GM21825 (cell line): ENCODE data around the gene COQ6.
"Not testable (repeated sequence)": the region's sequence is repeated elsewhere in the genome, so short reads cannot be mapped to it uniquely, and the experiment has no call there.

ENCODE experiments used
- ATAC-seq: cut with Tn5 transposase; IDR thresholded peaks from one replicate; pipeline ENCODE4 v1.9.1; 2021; ENCODE audit warnings: mild to moderate bottlenecking, moderate library complexity; ENCODE audit not compliant: unreplicated experiment

The COQ6 gene

GRCh38 chr14:73949752-73950734, at the start of gene COQ6, which contains the start of gene FAM161B:
TSS of gene COQ6 (plus strand) at chr14:73950302. CDS start at chr14:73950333, 31 bp downstream.
TSS of gene FAM161B (minus strand) at chr14:73950094. CDS start at chr14:73950026, 68 bp downstream.
- ATAC-seq, result peak; percentile 87

- ATAC-seq, result no peak
Measured at GRCh38 chr14:73903028-73903427, 47.1 kb upstream of the COQ6 start.

DNA sequence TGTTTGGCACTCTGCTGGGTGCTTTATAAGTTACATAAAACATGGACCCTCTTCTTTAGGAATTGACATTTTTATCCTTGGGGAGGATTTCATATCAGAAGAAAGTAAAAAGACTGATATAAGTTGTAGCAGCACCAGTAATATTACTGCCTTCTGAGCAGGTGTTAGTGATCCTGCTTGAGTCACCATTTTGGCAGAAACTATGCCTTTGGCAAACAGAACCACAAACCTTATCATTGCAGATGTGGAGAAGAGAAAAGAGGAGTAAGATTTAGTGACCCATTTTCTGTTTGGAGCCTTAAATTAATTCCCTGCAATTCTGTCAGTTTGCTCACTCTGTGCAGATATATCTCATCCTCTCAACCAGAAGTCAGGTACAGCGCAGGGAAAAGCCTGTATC, 40.4 kb upstream of the COQ6 start:
- ATAC-seq, result no peak

DNA sequence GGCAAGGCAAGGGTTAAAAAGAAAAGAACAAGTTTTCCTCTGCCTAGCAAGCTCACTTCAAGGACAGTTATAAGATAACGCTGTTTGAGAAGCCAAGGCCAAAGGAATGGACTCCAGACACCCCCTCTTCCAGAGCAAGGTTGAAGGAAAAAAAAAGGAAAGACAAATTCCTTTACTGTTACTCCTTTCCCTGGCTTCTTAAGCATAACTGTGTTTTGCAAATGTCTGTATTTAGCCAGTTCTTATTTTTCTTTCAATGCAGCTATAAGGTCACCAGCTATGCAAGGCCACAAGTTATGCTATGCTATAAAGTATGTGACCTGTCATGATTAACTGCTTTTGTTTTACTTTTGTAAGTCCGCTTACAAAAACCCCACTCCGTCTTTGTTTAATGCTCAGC, 36.8 kb upstream of the COQ6 start:
- no peak for ATAC-seq

DNA sequence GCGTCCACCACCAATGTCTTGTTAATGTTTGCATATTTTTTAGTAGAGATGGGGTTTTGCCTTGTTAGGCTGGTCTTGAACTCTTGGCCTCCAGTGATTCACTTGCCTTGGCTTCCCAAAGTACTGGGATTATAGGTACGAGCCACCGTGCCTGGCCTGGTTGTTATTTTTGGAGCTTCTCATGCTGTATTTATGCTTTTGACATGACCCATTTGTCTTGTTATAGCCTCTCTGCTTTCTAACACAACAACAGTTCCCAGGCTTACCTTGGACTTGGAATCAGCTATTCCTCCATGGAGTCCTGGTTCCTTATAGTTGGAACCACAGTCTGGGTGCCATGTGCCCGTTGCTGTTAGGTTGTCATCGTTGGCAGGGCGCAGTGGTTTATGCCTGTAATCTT, 33.8 kb upstream of the COQ6 start:
- ATAC-seq, result no peak

DNA sequence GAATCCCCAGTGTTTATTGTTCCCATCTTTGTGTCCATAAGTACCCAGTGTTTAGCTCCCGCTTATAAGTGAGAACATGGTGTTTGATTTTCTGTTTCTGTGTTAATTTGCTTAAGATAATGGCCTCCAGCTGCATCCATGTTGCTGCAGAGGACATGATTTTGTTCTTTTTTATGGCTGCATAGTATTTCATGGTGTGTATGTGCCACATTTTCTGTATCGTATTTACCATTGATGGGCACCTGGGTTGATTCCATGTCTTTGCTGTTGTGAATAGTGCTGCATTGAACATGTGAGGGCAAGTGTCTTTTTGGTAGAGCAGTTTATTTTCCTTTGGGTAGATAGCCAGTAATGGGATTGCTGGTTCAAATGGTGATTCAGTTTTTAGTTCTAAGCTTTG, 30.6 kb upstream of the COQ6 start:
- not testable (repeated sequence) for ATAC-seq

- no peak for ATAC-seq
Measured at GRCh38 chr14:73924337-73924736, 25.8 kb upstream of the COQ6 start.

DNA sequence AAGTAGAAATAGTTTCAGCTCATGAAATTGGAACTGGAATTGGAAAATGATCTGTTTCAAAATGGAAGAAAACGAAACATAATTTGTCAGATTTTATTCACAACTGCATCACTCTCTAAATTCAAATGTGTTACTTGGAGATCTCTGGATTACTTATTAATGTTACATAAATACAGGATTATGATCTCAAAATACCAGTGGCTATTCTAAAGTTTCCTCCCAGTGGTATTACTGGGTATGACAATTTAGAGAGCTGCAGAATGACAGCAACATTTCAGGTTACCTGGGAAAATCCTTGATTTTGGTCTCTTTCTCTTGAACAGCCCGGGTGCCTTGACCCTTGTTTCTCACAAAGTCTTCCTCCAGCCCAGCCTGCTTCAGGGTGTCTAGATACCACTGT, 14.4 kb upstream of the COQ6 start:
- ATAC-seq, result no peak

- ATAC-seq, result no peak
Measured at GRCh38 chr14:73936548-73936947, 13.6 kb upstream of the COQ6 start.

- no peak for ATAC-seq
Measured at GRCh38 chr14:73937012-73937411, 13.1 kb upstream of the COQ6 start.

DNA sequence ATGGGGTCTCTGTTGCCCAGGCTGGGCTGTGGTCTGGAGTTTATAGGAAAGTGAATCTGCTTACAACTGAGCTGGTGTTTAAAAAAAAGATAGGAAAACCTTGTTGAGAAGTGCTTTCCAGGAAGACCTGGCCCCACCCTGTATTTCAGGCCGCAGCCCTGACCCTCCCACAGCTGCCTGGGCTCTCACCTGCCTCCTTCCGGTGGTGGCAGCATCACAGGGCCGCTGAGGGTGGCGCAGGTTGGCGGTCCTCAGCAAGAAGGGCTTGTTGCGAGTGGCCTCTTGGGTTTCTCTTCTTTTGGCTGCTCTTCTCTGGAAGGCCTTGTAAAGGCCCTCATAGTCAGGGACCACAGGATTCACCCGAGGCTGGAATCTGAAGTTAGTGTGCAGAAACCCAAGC, 7.9 kb upstream of the COQ6 start:
- ATAC-seq, result no peak

DNA sequence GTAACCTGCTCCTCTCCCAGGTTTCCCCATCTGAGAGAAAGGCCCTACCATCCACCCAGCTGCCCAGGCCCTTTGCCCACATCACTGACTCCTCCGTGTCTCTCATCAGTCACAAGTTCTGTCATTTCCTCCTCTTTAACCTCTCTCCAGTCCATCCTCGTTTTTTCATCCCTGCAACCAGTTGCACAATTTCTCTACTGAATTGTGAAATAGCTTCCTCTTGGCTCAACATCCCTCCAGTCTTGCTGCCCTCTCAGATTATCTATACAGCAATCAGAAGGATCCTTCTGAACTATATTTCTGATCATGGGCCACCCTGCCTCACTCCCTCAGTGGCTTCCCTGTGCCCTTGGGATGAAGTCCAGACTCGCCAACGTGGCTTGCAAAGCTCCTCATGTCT, 7.0 kb upstream of the COQ6 start:
- no peak for ATAC-seq

DNA sequence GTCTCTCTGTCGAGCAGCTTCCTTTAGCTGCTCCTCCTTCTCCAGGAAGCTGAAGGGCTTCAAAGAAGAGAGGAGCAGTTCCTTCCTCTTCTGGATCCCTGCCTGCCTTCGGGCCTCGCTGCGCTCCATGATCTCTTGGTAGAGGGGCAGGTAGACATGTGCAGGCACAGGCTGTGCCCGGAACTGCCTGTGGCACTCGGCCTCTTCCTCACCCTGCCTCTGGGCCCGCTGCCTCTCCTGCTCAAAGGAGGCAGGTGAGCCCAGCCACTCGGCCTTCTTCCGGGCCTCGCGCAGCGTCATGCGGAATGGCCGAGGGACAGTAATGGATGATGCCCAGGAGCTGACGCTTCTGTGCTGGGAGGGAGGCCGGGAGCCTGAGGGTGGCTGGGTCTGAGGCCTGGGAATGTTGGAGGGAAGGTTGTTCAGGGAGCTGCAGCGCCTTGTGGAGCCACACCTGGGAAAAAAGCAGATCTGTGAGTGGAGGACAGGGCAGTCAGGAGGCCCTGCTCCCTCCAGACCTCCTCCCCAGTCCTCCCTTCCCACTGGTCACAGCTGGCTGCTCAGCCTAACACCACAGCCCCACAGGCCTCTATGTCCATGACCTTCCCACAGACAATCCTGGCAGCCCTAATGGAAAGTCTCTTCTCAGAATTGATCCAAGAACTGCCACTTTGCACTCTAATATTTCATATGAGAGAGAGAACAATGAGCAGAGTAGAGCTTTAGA, 5.5 kb upstream of the COQ6 start:
- ATAC-seq, result no peak

GRCh38 chr14:73945159-73945670, 4.9 kb upstream of the COQ6 start:
- no peak for ATAC-seq

GRCh38 chr14:73953731-73954130, 3.6 kb downstream of the COQ6 start:
- ATAC-seq, result no peak

GRCh38 chr14:73955674-73956073, 5.6 kb downstream of the COQ6 start:
- ATAC-seq, result no peak

DNA sequence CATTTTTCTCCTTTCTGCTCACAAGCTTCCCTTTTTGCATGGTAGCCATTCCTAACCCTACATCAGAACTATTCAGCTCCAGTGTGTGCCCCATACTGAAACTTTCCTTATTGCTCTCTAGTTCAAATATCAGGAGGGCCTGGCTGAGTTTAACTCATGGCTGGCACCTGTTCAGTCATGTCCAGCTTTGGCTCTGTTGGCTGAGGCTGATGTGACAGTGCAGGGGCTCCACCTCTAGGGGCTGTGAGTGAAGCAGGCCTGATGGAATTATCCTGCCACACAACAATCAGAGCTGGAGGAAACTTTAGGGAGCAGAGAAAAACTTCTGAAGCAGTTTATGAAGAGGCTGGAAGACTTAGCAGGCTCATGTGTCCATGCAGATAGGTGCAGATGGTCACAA, 8.5 kb downstream of the COQ6 start:
- no peak for ATAC-seq

- no peak for ATAC-seq
Measured at GRCh38 chr14:73961192-73961591, 11.1 kb downstream of the COQ6 start.

- no peak for ATAC-seq
Measured at GRCh38 chr14:73965216-73965615, 15.1 kb downstream of the COQ6 start.

GRCh38 chr14:73968885-73969284, 18.8 kb downstream of the COQ6 start:
- ATAC-seq, result no peak

DNA sequence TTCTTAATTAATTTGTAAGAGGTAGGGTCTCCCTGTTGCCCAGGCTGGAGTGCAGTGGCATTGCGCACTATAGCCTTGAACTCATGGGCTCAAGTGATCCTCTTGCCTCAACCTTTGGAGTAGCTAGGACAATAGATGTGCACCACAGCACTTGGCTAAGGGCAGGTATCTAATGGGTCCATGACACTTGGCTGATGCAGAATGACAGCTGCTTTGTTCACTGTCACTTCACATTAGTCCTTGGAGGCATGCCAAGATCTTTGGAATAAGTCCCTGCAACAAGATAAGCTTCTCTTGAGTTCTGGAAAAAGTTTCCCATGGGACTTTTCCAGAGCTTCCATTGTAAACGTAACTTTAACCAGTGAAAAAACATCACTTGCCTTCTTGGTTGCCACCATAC, 23.4 kb downstream of the COQ6 start:
- no peak for ATAC-seq

DNA sequence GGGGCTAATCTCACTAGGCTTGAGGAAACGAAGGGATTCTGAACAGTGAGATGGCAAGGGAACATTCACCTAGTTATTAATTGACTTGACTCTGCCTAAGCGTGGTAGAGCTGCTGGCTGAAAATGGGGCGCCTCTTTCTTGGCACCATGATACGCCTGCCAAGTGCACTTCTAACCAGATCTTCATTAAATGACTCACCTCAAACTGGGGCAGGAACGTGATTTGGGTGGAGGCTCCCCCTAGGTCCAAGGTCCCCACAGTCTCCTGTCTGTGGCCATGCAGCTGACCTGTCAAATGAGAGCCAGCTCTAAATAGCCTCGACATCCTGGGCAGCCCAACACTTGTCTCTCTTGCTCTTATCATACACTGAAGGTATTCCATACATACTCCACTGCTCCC, 26.0 kb downstream of the COQ6 start:
- no peak for ATAC-seq
